Astrocyte (in vitro differentiated cells and primary cell): Measurements from ENCODE around the gene LRIT3.

Experiments used
- CTCF ChIP-seq: IDR thresholded peaks from 2 replicates; pipeline ENCODE4 v1.5.1; 2011; ENCODE audit warnings: low read depth, mild to moderate bottlenecking, inconsistent platforms, low read length, moderate library complexity; ENCODE audit not compliant: insufficient read depth
- EZH2 ChIP-seq: IDR thresholded peaks from 2 replicates; pipeline ENCODE4 v1.6.1; 2012; ENCODE audit warnings: mild to moderate bottlenecking, low read length, inconsistent platforms; ENCODE audit not compliant: insufficient read depth

- TF ChIP-seq CTCF: no peak
- TF ChIP-seq EZH2: no peak
These were observed 31.2 kb downstream of the LRIT3 start for GRCh38 chr4:109879081-109879480.
